Type B pancreatic cell (in vitro differentiated cells): Measurements from ENCODE around the gene MYL5. TPM values are rescaled to one million over a fixed set of nuclear protein-coding genes. Genes with fewer than 3 reads are reported as not detected.

Experiments used
- DNase-seq: peaks from one replicate; pipeline ENCODE4 v3.0.0; 2021; ENCODE audit warnings: mixed read lengths; ENCODE audit not compliant: unreplicated experiment; ENCODE audit errors: extremely low spot score
- H3K27ac Mint-ChIP-seq: 2 replicates; pipeline ENCODE4 v1.8.0; 2021; ENCODE audit warnings: mild to moderate bottlenecking, mixed read lengths
- H3K27me3 Mint-ChIP-seq: 2 replicates; pipeline ENCODE4 v1.8.0; 2021; ENCODE audit warnings: mixed read lengths
- H3K36me3 Mint-ChIP-seq: 2 replicates; pipeline ENCODE4 v1.8.0; 2021; ENCODE audit warnings: mixed read lengths
- H3K4me1 Mint-ChIP-seq: one replicate; pipeline ENCODE4 v1.8.0; 2021; ENCODE audit warnings: mixed read lengths; ENCODE audit not compliant: unreplicated experiment
- H3K4me3 Mint-ChIP-seq: 2 replicates; pipeline ENCODE4 v1.8.0; 2021; ENCODE audit warnings: mild to moderate bottlenecking, mixed read lengths
- H3K9me3 Mint-ChIP-seq: 2 replicates; pipeline ENCODE4 v1.8.0; 2021; ENCODE audit warnings: mixed read lengths
- total RNA-seq: library from RNA; stranded (reverse); gene quantifications from 2 replicates; pipeline ENCODE4 v1.2.1, GENCODE V29; 2021; ENCODE audit warnings: low replicate concordance
- TF ChIP-seq, protein P1 (sequence below): fragments of 200-600 bp; sonication (generic); conservative IDR thresholded peaks from 2 replicates; pipeline ENCODE4 v1.5.0; 2021; ENCODE audit warnings: antibody characterized with exemption, mild to moderate bottlenecking

MYL5 gene
- total RNA-seq, 1 donor from 2014 or later = 20.2 TPM

DNA sequence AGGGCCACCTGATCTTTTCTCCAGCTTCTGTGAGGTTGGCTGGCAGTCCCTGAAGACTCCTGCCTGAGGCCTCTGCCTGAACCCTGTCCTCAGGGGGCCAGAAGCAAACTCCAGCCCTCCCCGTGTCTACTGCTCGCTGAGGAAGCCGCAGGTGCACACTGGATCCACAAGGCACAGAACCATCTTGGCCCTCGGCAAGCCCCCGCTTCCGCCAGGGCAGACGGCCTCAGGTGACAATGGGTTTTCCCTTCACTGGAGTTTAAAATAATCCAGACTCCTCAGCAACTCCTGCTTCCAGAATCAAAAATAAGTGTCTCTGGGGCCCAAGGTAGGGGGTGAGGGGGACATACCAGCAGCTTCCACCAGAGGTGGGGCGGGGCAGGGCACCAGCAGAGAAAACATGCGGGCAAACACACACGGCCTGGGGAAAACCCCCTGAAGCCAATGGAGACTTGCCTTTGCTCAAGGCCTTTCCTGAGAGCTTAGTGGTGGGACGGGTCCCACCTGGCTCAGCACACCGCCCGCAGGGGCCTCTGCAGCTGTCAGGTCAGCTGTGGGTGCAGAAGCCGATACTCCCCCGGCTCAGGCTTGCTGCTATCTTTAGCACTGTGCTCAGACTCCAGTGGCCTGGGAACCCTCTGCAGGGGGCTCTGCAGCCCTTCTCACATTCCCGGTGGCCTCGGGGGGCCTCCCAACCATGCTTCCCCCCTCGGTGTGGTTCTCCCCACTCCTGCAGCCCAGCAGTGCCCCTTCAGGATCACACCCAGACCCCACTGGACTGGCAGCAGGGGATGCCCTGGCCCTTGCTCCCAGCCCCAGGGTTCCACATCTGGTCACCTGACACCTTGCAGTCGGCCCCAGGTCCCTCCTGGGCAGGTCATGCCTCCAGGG, 1.9 kb downstream of the MYL5 start:
- no peaks in the 10 kb centered on the region for H3K27me3 Mint-ChIP-seq
- H3K36me3 Mint-ChIP-seq = peaks cover 4% of the 10 kb centered on the region
- TF ChIP-seq, protein P1, sequence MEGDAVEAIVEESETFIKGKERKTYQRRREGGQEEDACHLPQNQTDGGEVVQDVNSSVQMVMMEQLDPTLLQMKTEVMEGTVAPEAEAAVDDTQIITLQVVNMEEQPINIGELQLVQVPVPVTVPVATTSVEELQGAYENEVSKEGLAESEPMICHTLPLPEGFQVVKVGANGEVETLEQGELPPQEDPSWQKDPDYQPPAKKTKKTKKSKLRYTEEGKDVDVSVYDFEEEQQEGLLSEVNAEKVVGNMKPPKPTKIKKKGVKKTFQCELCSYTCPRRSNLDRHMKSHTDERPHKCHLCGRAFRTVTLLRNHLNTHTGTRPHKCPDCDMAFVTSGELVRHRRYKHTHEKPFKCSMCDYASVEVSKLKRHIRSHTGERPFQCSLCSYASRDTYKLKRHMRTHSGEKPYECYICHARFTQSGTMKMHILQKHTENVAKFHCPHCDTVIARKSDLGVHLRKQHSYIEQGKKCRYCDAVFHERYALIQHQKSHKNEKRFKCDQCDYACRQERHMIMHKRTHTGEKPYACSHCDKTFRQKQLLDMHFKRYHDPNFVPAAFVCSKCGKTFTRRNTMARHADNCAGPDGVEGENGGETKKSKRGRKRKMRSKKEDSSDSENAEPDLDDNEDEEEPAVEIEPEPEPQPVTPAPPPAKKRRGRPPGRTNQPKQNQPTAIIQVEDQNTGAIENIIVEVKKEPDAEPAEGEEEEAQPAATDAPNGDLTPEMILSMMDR = no peak
- no peak for DNase-seq
- H3K4me1 Mint-ChIP-seq = peaks cover 5% of the 10 kb centered on the region
- H3K9me3 Mint-ChIP-seq = no peaks in the 10 kb centered on the region
- H3K4me3 Mint-ChIP-seq = peak overlapping the region; percentile 91
- no peak overlapping the region for H3K27ac Mint-ChIP-seq

DNA sequence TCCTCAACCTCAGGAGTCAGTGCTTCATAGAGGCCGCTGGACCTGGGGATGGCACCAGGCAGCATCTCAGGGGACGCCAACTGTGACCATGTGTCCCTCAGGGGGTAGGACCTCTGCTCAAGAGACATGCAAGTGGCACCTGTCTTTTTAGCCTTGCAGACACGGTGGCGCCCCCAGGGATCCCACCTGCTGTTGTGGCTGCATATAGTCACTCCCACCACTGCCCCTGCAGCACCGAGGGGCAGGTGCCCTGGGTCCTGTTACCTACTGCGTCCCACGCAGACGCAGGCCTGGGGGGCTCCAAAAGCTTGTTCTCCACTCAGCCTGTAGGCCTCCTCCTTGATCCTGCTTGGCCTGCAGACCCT, 2.5 kb downstream of the MYL5 start:
- H3K4me3 Mint-ChIP-seq = peak overlapping the region; percentile 47
- H3K9me3 Mint-ChIP-seq = no peaks in the 10 kb centered on the region
- no peak for DNase-seq
- H3K27ac Mint-ChIP-seq = no peak overlapping the region
- H3K36me3 Mint-ChIP-seq = peaks cover 4% of the 10 kb centered on the region
- H3K4me1 Mint-ChIP-seq = peaks cover 5% of the 10 kb centered on the region
- TF ChIP-seq, protein P1 = no peak
- no peaks in the 10 kb centered on the region for H3K27me3 Mint-ChIP-seq

DNA sequence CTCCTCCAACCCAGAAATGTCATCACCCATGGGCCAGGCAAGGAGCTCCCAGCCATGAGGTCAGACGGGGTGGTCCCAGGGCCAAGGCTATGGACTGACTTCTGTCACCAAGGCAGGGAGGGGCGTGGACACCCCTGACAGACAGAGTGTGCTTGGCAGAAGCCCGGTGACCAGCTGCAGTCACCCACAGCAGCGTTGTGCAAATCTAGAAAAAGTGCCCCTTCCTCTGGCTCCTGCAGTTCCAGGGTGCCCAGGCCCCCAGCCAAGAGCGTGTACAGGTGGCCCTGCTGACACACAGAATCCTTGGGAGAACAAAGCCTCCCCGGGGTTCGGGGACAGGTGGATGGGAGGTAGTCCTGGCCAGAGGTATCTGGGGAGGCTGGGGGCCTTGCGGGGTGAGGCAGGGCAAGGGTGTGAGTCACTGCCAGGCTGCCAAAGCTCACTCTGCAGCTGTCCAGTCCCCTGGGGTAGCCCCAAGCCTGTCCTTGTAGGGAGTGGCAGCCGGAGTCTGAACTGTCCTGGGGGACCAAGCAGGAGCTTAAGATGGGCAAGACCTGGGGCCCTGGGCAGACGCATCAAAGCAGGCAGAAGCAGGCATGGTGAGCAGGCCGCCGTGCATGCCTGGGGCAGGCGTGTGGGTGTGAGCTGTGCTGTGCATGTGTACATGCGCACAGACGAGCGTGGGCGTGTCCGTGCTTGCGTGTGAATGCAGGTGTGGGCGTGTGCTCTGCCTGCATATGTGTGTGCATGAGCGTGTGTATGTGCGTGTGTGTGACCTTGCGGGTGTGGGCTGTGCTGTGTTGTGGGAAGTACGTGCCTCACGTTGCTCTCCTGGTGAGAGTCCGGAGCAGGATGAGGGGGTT, 3.3 kb downstream of the MYL5 start:
- H3K4me1 Mint-ChIP-seq = peaks cover 5% of the 10 kb centered on the region
- H3K27me3 Mint-ChIP-seq = no peaks in the 10 kb centered on the region
- no peak for DNase-seq
- no peaks in the 10 kb centered on the region for H3K9me3 Mint-ChIP-seq
- peaks cover 4% of the 10 kb centered on the region for H3K36me3 Mint-ChIP-seq
- H3K27ac Mint-ChIP-seq = no peak overlapping the region
- H3K4me3 Mint-ChIP-seq = peak overlapping the region; percentile 34
- TF ChIP-seq, protein P1 = no peak

DNA sequence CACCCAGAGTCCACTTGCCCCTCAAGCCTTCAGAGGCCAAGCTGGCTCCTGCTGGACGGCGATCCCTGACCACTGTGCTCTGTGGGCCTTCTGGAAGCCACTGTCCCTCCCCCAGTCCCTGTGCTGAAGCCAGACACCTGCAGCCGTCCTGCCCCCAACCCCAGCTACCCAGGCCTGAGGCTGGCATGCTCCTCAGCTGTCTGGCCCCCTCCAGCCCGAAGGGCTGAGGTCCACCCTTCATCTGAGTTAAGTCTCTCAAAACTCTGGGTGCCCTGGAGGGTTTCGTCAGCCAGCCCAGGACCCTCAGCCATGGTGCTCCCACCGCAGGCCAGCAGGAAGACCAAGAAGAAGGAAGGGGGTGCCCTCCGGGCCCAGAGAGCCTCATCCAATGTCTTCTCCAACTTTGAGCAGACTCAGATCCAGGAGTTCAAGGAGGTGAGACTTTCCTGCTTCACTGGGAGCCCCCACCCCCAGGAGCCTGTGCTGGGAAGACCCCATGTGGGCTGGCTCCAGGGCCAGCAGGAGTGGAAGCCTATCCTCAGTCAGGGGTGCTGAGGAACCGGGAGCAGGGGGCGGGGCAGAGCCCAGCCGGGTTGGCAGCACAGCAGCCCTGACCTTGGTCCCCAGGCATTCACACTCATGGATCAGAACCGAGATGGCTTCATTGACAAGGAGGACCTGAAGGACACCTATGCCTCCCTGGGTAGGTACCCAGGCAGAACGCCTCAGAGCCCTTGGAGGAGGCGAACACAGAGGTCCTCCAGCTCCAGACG, 4.2 kb downstream of the MYL5 start:
- no peak for DNase-seq
- Mint-ChIP-seq H3K27me3 (no peaks in the 10 kb centered on the region), H3K27ac (no peak overlapping the region), H3K4me3 (no peak overlapping the region), H3K9me3 (no peaks in the 10 kb centered on the region), H3K4me1 (no peaks in the 10 kb centered on the region), H3K36me3 (no peaks in the 10 kb centered on the region)
- TF ChIP-seq, protein P1 = no peak

DNA sequence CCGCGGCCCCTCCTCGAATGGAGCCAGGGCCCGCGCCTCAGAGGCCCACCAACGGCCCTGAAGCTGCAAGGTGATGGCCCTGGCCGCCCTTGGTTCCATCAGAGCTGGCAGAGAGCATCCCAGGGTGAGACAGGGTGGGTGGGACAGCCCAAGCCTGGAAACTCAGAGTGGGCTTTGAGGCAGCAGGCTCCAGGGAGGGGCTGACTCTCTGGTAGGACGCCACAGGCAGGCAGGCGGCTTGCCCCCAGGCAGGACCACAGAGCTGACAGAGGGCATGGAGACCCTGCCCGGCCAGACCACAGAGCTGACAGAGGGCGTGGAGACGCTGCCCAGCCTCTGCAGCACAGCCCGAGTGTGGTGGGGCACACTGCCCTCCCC, 4.8 kb downstream of the MYL5 start:
- TF ChIP-seq, protein P1 = no peak
- DNase-seq = no peak
- H3K27me3 Mint-ChIP-seq = no peaks in the 10 kb centered on the region
- no peak overlapping the region for H3K4me3 Mint-ChIP-seq
- H3K27ac Mint-ChIP-seq = no peak overlapping the region
- no peaks in the 10 kb centered on the region for H3K36me3 Mint-ChIP-seq
- H3K4me1 Mint-ChIP-seq = no peaks in the 10 kb centered on the region
- H3K9me3 Mint-ChIP-seq = no peaks in the 10 kb centered on the region
